HG02884 (cell line): ENCODE measurements around the gene POLQ.
"Not testable (repeated sequence)": the region's sequence is repeated elsewhere in the genome, so short reads cannot be mapped to it uniquely, and the experiment has no call there.

ENCODE experiments used
- ATAC-seq: cut with Tn5 transposase; IDR thresholded peaks from one replicate; pipeline ENCODE4 v1.9.1; 2021; ENCODE audit warnings: mild to moderate bottlenecking, moderate library complexity; ENCODE audit not compliant: unreplicated experiment

Gene POLQ

DNA sequence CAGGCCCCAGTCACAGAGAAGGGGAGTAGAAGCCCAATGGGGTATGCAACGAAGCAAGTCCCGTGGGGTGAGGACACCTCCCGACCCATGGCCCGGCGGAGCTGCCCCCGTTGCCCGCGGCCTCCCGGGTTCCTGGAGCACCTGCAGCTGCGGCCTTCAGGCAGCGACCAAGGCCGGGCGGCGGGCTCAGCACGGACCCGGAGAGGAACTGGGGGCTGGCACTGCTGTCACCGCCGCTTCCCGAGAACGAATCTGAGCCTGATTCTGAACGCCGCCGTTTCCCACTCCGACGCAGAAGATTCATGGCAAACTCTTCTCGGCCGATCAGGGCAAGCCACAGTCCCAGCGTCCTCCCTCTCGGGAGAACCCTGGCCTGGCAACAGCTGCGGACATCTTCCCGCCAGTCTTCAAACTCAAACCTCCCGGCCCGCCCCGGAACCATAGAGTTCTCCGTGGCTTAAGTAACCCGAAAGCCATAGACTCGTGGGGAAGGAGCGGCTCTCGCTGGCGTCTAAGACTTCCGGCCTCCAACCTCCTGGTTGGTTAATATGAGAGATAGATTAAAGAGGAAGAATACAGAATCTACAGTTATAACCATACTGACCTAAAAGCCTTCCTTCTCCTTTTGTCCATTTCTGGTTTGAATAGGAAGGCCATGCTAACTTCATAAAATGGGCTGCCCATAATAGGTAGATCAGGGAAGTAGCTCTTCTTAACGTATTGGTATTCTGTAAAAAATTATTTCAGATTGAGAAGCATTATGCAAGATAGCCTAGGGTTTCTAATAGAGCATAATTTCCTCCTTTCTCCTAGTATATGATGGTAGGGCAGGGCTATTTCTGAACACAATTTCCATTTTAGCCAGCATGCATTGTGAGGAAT lies at the start of gene POLQ:
Gene POLQ (minus strand): TSS at position 415 of the 882 bp plus-strand sequence. CDS start 111 bp downstream, at position 304.
- peak; percentile 82 for ATAC-seq

DNA sequence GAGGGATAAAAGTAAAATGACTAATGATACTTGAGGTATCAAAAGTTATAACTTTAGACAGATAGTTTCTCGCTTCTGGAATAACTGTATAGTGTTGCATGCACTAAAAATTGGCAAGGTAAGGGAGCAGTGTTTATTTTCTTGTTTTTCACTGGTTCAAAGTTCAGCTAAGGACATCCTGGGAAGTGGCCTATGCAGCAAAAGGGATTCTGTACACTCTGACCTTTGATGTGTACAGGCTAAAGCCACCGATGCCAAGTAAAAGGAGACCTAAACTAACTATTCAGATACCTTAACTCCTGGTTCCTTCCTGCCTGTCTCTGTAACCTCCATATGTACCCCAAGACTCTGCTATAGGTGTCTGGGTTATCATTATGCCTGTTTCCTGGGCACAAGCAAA lies 49.1 kb upstream of the POLQ start:
- no peak for ATAC-seq

DNA sequence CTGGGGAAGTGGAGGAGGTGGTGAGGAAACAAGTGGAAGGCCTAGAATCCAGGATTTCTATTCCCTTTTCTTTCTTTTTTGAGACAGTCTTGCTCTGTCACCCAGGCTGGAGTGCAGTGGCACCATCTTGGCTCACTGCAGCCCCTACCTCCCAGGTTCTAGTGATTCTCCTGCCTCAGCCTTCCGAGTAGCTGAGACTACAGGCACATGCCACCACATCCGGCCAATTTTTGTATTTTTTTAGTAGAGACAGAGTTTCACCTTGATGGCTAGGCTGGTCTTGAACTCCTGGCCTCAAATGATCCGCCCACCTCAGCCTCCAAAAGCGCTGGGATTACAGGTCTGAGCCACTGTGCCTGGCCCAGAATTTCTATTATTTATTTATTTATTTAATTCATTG lies 48.0 kb upstream of the POLQ start:
- ATAC-seq, result not testable (repeated sequence)

DNA sequence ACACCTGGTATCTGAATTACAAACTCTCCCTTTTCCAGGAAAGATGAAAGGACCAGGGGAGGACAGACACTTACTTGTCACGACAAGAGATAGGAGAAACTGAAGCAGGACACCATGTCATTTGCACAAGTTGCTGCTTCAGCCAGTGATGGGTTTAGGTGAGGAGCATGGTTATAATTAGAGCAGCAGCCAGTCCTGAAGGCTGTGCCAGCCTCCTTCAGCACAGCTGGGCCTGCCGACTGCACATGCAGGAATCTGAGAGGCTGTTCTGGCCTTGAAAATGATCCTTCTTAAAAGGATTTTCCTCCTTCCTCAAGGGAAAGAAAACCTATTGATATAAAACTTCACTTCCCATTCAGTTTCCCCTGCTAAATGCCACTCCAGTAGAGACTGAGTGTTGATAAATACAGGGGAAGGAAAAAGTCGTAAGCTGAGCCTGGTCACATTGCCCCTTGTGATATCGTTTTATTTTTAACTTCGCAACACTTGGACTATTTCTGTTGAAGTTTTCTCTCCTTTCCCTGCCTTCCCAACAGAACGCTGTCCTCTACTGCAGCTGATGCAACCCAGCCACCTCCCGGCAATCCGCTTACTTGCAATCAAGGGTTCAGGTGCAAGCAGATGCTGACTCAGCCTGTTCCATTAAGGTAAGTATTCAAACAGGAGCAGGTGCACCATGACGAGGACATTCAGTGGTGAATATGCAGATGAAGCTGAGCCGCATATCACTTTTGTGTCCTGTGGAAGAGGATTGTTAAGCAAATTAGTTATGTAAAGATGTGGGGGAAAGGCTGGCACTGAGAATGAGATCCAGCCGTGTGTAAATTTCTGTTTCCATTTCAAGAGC lies 47.3 kb upstream of the POLQ start, which contains the start of gene FBXO40:
Gene FBXO40 (plus strand): TSS at position 524 of the 847 bp plus-strand sequence. CDS start 27,197 bp downstream, outside the sequence.
- no peak for ATAC-seq

DNA sequence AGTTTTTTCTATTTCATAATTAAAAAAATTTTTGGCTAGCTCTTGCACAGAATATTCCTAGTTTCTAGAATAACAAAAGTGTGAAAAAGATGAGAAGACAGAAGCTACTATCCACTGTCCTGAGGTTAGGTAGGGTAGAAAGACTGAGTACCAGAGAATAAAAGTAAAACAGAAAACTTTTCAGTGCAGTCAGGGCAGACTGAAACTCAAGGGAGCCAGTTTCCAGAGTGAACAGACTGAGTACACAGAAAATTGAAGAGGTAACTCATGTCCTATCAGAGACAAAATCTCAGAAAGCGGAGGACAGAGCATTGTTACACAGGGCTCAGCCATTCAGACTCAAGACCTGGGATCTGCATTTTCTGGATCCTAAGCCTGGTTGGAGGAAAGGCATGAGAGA lies 38.6 kb upstream of the POLQ start:
- ATAC-seq, result no peak

DNA sequence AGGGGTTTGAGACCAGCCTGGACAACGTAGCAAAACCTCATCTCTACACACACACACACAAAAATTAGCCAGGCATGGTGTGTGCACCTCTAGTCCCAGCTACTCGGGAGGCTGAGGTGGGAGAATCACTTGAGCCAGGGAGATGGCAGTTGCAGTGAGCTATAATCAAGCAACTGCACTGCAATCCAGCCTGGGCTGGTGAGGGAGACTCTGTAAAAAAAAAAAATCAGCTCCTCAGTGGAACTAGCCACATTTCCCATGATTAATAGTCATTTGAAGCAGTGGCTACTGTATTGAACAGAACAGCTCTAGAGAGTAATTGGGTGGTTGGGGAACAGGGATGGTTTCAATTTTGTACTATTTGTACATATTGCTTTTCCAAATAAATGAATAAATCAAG lies 35.9 kb upstream of the POLQ start:
- no peak for ATAC-seq

DNA sequence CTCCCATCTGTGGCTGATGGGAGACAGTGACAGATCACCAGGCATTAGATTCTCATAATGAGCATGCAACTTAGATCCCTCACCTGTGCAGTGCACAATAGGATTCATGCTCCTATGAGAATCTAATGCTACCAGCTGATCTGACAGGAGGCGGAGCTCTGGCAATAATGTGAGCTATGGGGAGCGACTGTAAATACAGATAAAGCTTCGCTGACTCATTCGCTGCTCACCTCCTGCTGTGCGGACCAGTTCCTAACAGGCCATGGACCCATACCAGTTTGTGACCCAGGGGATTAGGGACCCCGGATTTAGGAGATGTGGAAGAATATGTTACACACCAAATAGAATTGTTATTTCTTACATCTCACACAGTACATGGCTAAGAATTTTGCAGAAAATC lies 28.7 kb upstream of the POLQ start:
- no peak for ATAC-seq

DNA sequence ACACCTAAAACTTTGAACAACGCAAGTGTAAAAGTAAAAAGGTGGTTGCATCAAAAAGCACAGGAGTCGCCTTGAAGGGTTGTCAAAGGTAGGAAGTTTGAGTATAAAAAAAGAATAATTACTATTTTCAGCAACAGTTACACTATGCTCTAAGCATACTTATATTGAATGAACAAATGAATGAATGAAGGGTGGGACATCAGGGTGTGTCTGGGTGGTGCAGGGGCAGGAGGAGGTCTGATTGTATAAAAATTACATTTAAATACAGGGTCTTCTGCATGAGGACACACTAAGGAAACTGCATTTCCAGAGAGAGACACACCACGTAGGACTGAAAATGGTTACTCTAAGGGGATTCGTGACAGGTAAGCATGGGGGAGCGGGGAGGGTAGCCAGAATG lies 21.9 kb upstream of the POLQ start, which contains the start of gene ARGFX:
Gene ARGFX (plus strand): TSS at position 301 of the 400 bp plus-strand sequence. CDS start 2,765 bp downstream, outside the sequence.
- ATAC-seq, result no peak

DNA sequence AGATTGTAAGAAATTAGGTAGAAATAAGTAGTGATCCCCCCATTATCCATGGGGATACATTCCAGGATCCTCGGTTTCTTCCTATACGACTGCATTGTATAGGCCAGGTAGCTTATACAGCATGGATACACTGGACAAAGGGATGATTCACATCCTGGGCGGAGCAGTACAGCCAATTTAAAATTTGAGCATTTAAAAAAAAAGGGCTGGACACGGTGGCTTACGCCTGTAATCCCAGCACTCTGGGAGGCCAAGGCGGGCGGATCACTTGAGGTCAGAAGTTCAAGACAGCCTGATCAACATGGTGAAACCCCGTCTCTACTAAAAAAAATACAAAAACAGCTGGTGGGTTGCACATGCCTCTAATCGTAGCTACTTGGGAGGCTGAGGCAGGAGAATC lies 21.0 kb upstream of the POLQ start:
- no peak for ATAC-seq

DNA sequence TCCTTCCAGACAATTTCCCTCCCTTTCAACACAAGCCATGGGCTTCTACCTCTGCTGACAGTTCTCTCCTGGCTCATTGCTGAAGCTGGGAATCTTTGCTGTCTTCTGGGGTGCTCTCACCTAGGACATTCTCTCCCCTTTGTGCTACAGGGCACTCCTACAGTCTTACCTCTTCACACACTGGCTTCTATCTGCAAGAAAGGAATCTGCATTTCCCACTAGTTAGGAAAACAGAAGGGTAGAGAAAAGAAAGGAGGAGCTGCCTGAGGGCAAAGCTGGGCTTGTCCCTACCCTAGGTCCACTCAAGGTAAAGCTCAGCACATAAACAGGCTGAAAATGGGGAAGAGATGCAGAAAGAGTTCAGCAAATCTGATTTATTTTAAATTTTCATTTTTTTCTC lies 16.4 kb upstream of the POLQ start:
- no peak for ATAC-seq

DNA sequence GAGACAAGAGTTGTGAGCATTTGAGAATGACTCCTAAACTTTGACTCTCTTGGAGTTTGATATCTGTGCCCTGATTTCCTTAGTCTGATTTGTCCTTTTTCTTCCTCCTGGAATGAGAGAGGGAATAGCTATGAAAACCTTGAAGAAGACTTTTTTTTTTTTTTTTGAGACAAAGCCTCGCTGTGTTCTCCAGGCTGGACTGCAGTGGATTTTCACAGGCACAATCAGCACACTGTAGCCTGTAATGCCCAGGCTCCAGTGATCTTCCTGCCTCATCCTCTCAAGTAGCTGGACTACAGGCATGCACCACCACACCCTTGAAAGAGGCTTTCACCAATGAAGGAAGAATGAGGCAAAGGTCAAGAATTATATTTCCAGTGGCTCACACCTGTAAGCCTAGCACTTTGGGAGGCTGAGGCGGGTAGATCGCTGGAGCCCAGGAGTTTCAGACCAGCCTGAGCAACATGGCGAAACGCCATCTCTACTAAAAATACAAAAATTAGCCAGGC lies 11.7 kb upstream of the POLQ start:
- ATAC-seq, result no peak

DNA sequence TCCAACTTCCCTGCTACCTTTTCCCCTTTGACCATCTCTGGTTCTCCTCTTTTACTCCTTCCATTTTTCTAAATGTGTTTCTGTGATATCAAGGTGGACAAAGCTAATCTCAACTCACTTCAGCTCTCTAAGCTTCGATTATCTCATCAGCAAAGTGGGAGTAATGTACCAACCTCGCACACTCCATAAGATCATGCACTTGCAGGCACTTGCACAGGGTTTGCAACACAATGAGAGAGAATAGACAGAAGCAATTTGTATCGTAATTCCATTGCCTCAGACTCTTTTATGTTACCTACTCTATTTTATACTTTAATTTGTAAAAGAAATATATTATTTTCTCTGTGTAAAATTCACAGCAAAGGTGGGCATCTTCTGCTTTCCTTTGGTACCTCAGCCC lies 7.0 kb upstream of the POLQ start:
- no peak for ATAC-seq

DNA sequence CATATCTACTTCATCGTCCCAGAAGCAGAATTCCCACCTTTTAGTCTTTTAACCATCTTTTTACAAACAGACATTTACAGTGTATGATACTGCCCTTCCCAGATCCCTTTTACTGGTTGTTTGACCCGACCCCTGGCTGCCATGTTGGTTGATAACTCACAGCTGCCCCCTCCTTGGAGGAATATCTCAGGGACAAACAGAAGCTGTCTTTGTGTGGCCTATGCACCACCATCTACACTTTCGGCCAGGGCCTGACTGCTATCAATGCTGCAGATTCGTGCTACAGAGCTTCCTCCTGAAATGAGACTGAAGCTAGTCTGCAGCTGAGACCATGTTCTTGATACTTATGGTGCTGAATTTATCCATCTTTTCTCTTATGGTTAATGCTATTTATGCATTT lies 6.6 kb upstream of the POLQ start:
- ATAC-seq, result no peak

DNA sequence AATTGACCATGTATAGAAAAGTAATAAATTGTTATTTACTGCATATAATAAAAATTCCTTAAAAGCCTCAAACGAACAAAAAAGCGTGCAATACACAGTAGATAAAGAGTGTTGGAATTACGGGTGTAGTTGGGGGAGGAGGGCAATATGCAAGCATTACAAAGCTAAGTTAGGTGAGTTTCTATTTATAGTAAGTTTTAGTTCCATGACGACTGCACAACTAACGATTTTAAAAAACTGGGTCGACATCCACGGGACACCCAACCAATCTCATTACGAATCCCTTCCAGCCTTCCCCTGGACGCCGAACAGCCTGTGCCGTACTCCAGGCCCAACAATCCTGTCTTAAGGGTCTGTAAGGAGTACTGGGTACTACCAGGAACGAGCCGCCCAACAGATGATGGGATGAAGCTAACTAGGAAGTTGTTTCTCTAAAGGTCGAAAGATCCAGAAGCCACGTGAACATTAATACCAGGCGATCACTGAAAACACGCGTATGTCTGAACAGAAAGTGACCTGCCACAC lies 677 bp downstream of the POLQ start:
- ATAC-seq, result peak; percentile 1

DNA sequence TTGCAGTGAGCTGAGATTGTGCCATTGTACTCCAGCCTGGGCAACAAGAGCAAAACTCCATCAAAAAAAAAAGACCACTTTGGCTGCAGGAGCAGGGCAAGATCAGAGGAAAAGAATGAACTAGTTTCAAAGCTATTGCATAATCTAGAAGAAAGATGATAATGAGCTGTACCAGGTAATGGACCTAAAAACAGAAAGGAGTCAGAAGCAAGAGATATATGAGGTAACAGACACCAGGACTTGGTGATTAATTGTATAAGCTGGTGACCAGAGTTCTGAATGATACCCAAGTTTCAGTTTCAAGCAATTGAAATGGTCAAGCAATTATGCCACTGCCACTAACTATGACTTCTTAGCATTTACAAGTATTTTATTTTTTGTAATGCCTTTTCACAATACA lies 2.9 kb downstream of the POLQ start:
- ATAC-seq, result no peak

DNA sequence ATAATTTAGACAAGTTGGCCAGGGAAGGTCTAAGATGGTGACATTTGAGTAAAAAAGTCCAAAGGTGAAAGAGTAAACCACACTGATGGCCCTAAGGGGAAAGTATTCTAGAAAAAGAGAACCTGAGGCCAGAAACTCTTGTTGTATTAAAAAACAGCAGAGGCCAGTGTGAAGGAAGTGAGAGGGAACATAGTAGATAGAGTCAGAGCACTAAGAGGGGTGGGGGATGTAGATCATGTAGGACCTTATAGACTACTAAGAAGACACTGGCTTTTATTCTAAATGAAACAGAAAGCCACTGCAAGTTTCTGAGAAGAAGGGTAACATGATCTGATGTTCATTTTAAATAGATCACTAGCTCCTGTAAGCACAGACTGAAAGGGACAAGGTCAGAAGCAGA lies 14.5 kb downstream of the POLQ start:
- ATAC-seq, result no peak

DNA sequence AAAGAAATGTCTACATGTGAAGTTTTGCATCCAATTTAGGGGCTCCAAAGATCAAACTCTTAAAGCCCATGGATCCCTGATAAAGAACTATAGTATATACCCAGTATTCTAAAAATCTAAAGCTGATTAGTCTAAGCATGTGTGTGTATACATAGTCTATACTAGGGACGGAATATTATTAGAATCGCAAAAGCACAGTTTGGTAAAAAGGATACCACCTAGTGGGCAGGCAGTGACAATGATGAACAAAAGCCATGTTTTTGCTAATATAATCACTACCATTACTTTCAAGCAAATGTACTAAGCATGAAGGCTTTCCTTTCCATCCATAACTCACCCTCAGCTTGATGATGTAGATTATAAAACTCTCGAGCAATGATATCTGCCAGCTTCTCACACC lies 16.5 kb downstream of the POLQ start:
- ATAC-seq, result no peak

DNA sequence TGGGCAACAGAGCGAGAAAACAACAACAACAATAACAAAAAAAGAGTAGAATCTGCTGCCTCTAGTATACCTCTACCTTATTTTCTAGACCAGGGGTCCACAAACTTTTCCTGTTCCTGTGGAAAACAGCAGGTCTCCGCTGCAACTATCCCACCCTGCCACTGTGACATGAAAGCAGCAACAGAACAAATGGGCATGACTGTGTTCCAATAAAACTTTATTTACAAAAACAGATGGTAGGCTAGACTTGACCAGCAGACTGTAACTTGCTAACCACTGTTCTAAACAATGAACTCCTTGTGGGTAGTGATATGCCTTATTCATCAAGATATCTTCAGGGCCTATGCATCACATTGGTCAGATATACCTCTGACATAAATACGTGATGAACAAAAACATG lies 25.3 kb downstream of the POLQ start:
- ATAC-seq, result no peak

DNA sequence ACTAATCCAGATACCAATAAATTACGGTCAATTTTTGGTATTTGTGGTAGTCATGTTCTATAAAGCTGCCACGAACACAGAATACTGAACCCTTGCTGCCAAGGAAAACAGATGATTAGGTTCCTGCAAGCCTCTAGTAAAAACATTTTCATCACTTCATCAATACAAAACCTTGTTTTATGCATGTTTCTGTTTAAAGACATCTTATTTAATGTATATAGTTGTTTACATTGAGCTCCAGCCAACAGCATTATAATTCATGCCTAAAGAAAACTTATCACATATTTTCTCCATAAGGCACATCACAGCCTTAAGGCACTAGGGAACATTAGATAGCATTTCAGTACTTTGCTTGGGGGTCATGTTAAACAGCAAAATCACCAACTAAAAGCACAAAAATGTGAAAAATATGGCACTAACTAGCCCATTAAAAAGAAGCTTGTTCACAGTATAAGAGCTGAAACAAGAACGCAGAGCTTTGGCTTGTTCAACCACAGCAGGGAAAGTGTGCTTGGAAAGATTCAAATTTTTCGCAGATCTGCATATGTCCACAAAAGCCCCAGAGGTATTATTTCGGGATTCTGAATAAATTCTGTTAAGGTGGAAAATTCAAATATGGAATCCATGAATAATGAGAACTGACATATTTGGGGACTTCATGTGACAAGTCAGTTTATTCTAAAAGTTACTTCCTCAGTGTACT lies 27.7 kb downstream of the POLQ start:
- ATAC-seq, result no peak

DNA sequence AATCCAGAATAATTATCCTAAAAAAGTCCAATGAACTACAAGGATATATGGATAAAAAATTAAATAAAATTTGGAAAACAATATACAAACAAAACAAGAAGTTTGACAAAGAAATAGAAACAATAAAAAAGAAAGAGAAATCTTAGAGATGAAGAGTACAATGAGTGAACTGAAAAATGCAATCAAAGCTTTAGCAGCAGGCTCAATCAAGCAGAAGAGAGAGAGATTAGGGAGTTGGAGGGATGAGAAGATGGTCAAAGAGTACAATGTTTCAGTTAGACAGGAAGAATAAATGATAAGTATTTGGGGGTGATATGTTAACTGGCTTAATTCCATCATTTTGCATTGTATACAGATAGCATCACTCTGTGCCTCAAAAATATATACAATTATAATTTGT lies 29.9 kb downstream of the POLQ start:
- no peak for ATAC-seq

DNA sequence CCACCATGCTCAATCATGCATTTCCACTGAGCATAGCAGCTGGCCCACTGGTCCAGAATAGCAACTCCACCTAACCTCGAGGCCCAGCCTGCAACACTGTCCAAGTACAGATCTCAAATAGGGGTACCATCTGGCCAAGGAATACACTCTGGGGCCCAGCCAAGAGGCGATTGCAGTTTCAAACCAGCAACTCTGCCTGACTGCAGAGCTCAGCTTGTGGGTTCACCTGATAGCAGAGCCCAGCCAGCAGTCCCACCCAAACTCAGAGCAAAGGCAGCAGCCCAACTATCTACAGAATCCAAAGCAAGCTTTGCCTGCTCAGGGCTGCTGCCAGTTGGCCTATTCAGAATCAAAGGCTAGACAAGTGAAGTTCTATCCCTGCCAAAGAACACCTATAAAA lies 30.5 kb downstream of the POLQ start:
- ATAC-seq, result no peak
